GM19240 (cell line): Measurements from ENCODE around the gene WDR20.
"Not testable (repeated sequence)": the region's sequence is repeated elsewhere in the genome, so short reads cannot be mapped to it uniquely, and the experiment has no call there.

Source experiments
- DNase-seq: peaks from one replicate; pipeline ENCODE4 v3.0.0; 2011; ENCODE audit warnings: low spot score; ENCODE audit not compliant: insufficient read length

WDR20 gene

DNA sequence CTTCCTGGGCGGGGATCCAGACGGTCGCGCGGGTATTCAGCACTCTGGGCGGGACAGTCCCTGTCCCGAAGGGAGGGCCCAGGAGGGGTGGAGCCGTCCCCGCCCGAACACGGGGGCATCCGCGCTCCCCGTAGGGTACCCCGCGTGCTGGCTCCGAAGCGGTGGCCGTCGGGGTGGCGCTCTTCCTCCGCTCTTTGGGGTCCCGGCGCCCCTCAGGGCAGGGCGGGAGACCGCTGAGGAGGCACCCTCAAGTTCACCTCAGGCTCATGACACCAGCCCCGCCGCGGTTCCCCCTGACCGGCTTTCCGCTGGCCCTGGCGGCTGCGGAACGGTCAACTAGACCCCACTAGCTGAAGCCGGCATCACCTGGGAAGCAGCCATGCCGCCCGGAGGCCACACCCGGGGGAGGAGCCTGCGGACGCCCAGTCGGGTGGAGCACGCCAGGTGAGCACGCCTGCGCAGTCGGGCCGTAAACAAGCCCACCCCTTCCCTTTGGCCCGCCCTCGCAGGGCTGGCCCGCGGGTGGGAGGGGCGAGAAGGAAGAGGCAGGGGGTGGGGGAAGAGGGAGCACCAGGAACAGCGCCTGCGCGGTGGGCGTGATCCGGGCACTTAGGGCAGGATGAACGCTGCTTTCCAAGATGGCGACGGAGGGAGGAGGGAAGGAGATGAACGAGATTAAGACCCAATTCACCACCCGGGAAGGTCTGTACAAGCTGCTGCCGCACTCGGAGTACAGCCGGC is at the start of gene WDR20:
Gene WDR20 (plus strand): TSS at position 612 of the 741 bp plus-strand sequence. CDS start 27 bp downstream, at position 639.
- DNase-seq, result peak; percentile 97

DNA sequence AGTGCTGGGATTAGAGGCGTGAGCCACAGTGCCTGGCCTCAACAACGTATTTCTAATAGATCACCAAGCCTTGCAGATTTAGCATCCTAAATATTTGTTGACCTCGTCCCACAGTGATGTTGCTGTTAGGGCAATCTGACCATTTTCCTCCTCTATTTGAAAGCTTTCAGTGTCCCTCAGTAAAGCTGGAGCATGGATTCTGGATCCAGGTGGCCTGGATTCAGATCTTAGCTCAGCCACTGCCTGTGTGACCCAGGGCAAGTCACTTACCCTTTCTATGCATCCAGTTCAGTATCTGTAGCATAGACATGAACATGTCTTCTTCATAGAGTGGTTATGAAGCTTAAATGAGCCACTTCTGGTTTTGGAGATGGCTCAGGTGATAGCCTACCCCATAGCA is 49.0 kb upstream of the WDR20 start:
- DNase-seq, result no peak

GRCh38 chr14:102092806-102093205 is 46.9 kb upstream of the WDR20 start:
- DNase-seq, result no peak

DNA sequence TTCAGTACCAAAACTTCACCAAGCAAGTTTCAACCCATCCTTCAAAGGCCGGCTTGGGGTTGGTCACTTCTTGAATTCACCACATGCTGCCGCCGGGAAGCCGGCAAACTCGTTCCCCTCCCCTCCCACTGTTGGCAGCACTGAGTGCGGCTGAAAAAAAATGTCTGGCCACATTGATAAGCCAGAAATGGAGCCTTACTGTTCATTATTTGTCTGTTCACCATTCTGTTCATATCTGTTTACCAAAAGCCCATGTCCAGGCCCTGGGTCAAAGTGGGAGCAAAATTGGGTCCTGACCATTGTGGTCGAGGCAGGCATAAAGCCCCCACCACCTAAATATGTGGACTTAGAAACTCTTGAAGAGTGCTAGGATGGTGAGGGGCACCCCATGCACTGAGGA is 45.6 kb upstream of the WDR20 start:
- DNase-seq, result no peak

GRCh38 chr14:102095231-102095870 is 44.3 kb upstream of the WDR20 start:
- no peak for DNase-seq

- DNase-seq, result no peak
These were observed 43.7 kb upstream of the WDR20 start for GRCh38 chr14:102095871-102096568.

DNA sequence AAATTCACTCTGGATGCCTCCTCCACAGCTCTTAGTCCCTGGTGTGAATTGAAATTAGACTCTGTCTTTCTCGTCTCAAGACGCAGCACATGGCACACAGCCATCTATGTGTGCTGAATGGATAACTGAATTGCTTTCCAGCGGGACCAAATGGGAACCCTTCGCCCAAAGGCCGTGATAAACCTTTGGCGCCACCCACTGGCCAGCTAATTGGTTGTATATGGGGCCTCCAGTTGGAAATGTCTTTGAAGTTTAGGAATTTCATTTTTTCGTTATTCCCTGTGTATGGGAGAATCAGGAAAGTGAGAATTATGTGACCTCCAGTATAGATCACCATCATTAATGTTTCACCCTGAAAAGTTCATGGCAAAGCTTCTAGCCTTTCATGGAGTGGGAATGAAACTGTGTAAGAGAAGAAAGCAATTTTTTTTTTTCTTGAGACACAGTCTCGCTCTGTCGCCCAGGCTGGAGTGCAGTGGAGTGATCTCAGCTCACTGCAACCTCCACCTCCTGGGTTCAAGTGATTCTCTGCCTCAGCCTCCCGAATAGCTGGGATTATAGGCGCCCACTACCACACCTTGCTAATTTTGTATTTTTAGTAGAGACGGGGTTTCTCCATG is 43.0 kb upstream of the WDR20 start:
- no peak for DNase-seq

- DNase-seq, result no peak
These were observed 42.1 kb upstream of the WDR20 start for GRCh38 chr14:102097441-102098135.

- no peak for DNase-seq
These were observed 36.5 kb upstream of the WDR20 start for GRCh38 chr14:102103062-102103695.

GRCh38 chr14:102105369-102105768 is 34.3 kb upstream of the WDR20 start:
- no peak for DNase-seq

GRCh38 chr14:102109332-102109731 is 30.4 kb upstream of the WDR20 start:
- not testable (repeated sequence) for DNase-seq

DNA sequence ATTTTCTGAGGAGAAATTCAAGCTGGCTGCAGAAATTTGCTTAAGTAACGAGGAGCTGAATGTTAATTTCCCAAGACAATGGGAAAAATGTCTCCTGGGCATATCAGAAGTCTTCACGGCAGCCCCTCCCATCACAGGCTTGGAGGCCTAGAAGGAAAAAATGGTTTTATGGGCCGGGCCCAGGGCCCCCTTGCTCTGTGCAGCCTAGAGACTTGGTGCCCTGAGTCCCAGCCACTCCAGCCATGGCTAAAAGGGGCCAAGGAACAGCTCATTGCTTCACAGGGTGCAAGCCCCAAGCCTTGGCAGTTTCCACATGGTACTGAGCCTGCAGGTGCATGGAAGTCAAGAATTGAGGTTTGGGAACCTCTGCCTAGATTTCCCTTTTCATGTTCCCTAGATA is 28.6 kb upstream of the WDR20 start:
- DNase-seq, result no peak

- DNase-seq, result no peak
These were observed 23.1 kb upstream of the WDR20 start for GRCh38 chr14:102116361-102117180.

GRCh38 chr14:102117852-102118251 is 21.8 kb upstream of the WDR20 start:
- DNase-seq, result no peak

DNA sequence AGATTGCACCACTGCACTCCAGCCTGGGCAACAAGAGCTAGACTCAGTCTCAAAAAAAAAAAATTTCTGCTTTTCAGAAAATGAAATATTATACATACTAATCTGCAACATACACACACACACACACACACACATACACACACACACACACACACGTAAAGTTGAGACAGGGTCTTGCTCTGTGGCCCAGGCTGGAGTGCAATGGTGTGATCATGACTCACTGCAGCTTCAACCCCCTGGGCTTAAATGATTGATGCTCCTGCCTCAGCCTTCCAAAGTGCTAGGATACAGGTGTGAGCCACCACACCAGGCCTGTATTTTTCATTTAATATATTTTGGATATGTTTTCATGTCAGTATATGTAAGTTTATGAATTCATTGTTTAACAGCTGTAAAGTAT is 18.8 kb upstream of the WDR20 start:
- no peak for DNase-seq

GRCh38 chr14:102121567-102121966 is 18.1 kb upstream of the WDR20 start:
- no peak for DNase-seq

GRCh38 chr14:102124419-102124818 is 15.3 kb upstream of the WDR20 start:
- no peak for DNase-seq

- DNase-seq, result no peak
These were observed 14.2 kb upstream of the WDR20 start for GRCh38 chr14:102125546-102125945.

DNA sequence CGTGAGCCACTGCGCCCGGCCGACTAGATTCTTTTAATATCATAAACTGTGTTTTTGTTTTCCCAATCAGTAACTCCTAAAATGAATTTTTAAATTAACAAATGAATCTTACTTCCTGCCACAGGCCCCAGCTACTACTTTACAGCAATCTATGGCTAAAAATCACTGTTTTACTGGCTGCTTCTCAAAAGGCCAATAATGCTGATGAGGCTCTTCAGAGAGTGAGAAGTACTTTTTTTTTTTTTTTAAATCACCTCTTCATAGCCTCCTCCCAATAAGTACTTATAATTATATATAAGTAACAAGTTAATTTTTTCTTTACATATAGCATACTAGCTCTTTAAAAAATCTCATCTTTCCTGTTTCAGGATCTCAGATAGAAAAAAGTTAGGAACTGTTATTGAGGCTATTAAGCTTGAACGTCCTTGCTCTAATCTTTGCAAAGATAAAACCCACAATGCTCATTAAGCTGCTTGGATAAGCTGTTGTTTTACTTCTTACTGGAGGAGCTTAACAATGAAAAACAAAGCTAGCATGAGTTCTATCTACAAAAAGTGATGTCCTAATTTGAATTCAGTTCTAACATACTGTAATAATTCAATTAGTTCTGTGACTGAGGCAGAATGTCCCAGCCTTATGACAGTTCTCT is 12.8 kb upstream of the WDR20 start:
- no peak for DNase-seq

GRCh38 chr14:102131741-102132140 is 8.0 kb upstream of the WDR20 start:
- DNase-seq, result no peak
